Ascending aorta (tissue), 2 donors: ENCODE measurements around the gene TTC7B. TPM values are rescaled to one million over a fixed set of nuclear protein-coding genes. Genes with fewer than 3 reads are reported as not detected.

ENCODE experiments used
- DNase-seq, 2 donors: peaks; one replicate each; pipeline ENCODE4 v3.0.0-alpha.2; 2019; ENCODE audit warnings: low spot score in 2 of 2
- H3K27ac ChIP-seq, 2 donors: fragments of 200-600 bp; sonication (generic); one replicate each; pipeline ENCODE4 v1.5.1; 2016 to 2017; ENCODE audit warnings: mild to moderate bottlenecking in 1 of 2
- H3K27me3 ChIP-seq: fragments of 200-600 bp; sonication (generic); one replicate; pipeline ENCODE4 v1.5.1; 2017
- H3K36me3 ChIP-seq, 2 donors: fragments of 200-600 bp; sonication (generic); one replicate each; pipeline ENCODE4 v1.5.1; 2016
- H3K4me1 ChIP-seq, 2 donors: fragments of 200-600 bp; sonication (generic); one replicate each; pipeline ENCODE4 v1.5.1; 2016 to 2017; ENCODE audit warnings: mild to moderate bottlenecking in 1 of 2
- H3K4me3 ChIP-seq, 2 donors: fragments of 200-600 bp; sonication (generic); one replicate each; pipeline ENCODE4 v1.5.1; 2016 to 2017; ENCODE audit warnings: mild to moderate bottlenecking in 1 of 2
- H3K9me3 ChIP-seq, 2 donors: fragments of 200-600 bp; sonication (generic); one replicate each; pipeline ENCODE4 v1.5.1; 2016
- intact Hi-C: fragments of 100-400 bp; cut with DNase I; formaldehyde crosslinking; loops from one replicate; pipeline ENCODE4 v1.15.1; 2023
- total RNA-seq: library from RNA; depleted of rRNA; stranded (reverse); fragments of >200 nt; gene quantifications from one replicate; pipeline ENCODE4 v1.1.0, GENCODE V29; 2016
- TF ChIP-seq, protein P1 (sequence below), 3 experiments: fragments of 200-600 bp in 2 of 3; fragments of 450-650 bp in 1 of 3; sonication (generic) in 2 of 3; IDR thresholded peaks; one replicate each; pipeline ENCODE4 v1.5.1; 2016 to 2019; ENCODE audit warnings: antibody characterized with exemption in 3 of 3, mild to moderate bottlenecking in 1 of 3, moderate library complexity in 1 of 3

The TTC7B gene
- total RNA-seq, 1 donor from 2014 or later: 18.5 TPM

GRCh38 chr14:90587252-90587910 is 228.8 kb downstream of the TTC7B start:
- peaks cover 11 to 17% of the 10 kb centered on the region in 2 donors for H3K36me3 ChIP-seq
- intact Hi-C loops: no loop called here
- H3K4me1 ChIP-seq: no peaks in the 10 kb centered on the region
- H3K27ac ChIP-seq: no peak overlapping the region
- DNase-seq: no peak
- no peaks in the 10 kb centered on the region for H3K27me3 ChIP-seq
- H3K4me3 ChIP-seq: no peak overlapping the region
- TF ChIP-seq, protein P1, sequence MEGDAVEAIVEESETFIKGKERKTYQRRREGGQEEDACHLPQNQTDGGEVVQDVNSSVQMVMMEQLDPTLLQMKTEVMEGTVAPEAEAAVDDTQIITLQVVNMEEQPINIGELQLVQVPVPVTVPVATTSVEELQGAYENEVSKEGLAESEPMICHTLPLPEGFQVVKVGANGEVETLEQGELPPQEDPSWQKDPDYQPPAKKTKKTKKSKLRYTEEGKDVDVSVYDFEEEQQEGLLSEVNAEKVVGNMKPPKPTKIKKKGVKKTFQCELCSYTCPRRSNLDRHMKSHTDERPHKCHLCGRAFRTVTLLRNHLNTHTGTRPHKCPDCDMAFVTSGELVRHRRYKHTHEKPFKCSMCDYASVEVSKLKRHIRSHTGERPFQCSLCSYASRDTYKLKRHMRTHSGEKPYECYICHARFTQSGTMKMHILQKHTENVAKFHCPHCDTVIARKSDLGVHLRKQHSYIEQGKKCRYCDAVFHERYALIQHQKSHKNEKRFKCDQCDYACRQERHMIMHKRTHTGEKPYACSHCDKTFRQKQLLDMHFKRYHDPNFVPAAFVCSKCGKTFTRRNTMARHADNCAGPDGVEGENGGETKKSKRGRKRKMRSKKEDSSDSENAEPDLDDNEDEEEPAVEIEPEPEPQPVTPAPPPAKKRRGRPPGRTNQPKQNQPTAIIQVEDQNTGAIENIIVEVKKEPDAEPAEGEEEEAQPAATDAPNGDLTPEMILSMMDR (IDR thresholded peaks at IDR 0.05): no peak
- no peaks in the 10 kb centered on the region for H3K9me3 ChIP-seq

DNA sequence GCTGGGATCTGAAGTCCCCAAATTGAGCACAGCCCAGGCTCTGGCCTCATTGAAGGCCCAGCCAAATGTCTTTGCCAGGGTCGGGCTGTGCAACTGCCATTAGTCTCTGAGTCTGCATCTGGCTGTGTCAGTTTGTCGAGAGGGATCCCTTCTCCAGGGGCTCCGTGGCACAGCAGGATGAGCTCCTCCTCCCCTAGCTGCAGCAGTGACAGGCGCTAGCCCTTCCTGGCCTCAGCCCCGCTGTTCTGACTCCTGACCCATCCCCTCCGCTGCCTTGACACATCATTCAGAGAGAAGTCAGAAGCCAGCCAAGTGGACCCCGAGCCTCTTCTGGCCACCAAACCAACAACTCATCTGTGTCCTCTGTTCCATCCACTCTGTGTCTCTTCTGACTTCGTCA is 231.1 kb downstream of the TTC7B start:
- TF ChIP-seq, protein P1 (IDR thresholded peaks at IDR 0.05): no peak
- Histone ChIP-seq H3K9me3 (no peaks in the 10 kb centered on the region), H3K4me3 (no peak overlapping the region), H3K36me3 (peaks cover 4 to 6% of the 10 kb centered on the region in 2 donors), H3K4me1 (no peaks in the 10 kb centered on the region), H3K27ac (no peak overlapping the region), H3K27me3 (no peaks in the 10 kb centered on the region)
- intact Hi-C loops: no loop called here
- DNase-seq: no peak

- no peaks in the 10 kb centered on the region for H3K9me3 ChIP-seq
- peaks cover 4 to 6% of the 10 kb centered on the region in 2 donors for H3K36me3 ChIP-seq
- DNase-seq: no peak
- TF ChIP-seq, protein P1 (IDR thresholded peaks at IDR 0.05): no peak
- no peak overlapping the region for H3K4me3 ChIP-seq
- no peak overlapping the region for H3K27ac ChIP-seq
- no peaks in the 10 kb centered on the region for H3K27me3 ChIP-seq
- H3K4me1 ChIP-seq: no peaks in the 10 kb centered on the region
- intact Hi-C loops: no loop called here
Measured at GRCh38 chr14:90583916-90584605, 232.2 kb downstream of the TTC7B start.

GRCh38 chr14:90583427-90583826 is 232.8 kb downstream of the TTC7B start:
- intact Hi-C loops: no loop called here
- H3K27ac ChIP-seq: no peak overlapping the region
- H3K27me3 ChIP-seq: no peaks in the 10 kb centered on the region
- H3K4me3 ChIP-seq: no peak overlapping the region
- TF ChIP-seq, protein P1 (IDR thresholded peaks at IDR 0.05): no peak
- DNase-seq: no peak
- no peaks in the 10 kb centered on the region for H3K4me1 ChIP-seq
- peaks cover 4 to 6% of the 10 kb centered on the region in 2 donors for H3K36me3 ChIP-seq
- no peaks in the 10 kb centered on the region for H3K9me3 ChIP-seq

GRCh38 chr14:90582166-90582565 is 234.1 kb downstream of the TTC7B start:
- Histone ChIP-seq H3K36me3 (peaks cover 8 to 10% of the 10 kb centered on the region in 2 donors), H3K9me3 (no peaks in the 10 kb centered on the region)
- no peak for DNase-seq

More at GRCh38 chr14:90582166-90582565, 234.1 kb downstream of the TTC7B start:
- Histone ChIP-seq H3K27me3 (no peaks in the 10 kb centered on the region), H3K4me3 (no peak overlapping the region), H3K27ac (no peak overlapping the region), H3K4me1 (no peaks in the 10 kb centered on the region)
- TF ChIP-seq, protein P1 (IDR thresholded peaks at IDR 0.05): no peak
- intact Hi-C loops: no loop called here
